Memory B cell (primary cell): ENCODE data around the gene ANKRD36C.
"Not testable (repeated sequence)": the region's sequence is repeated elsewhere in the genome, so short reads cannot be mapped to it uniquely, and the experiment has no call there.

ENCODE experiments used
- ATAC-seq: fragments of 150-1000 bp; cut with Tn5 transposase; 2 replicates; pipeline ENCODE4 v1.10.0; 2021; ENCODE audit warnings: low read depth, mild to moderate bottlenecking, moderate library complexity
- DNase-seq, 2 donors: peaks; one replicate each; pipeline ENCODE4 v3.0.0; 2022; ENCODE audit warnings: low spot score in 2 of 2
- H3K27ac Mint-ChIP-seq: one replicate; pipeline ENCODE4 v1.8.0; 2022; ENCODE audit warnings: mild to moderate bottlenecking, moderate library complexity, mixed read lengths
- H3K27me3 Mint-ChIP-seq: one replicate; pipeline ENCODE4 v1.8.0; 2022; ENCODE audit warnings: mixed read lengths
- H3K36me3 Mint-ChIP-seq: one replicate; pipeline ENCODE4 v1.8.0; 2022; ENCODE audit warnings: mild to moderate bottlenecking, mixed read lengths
- H3K4me1 Mint-ChIP-seq: one replicate; pipeline ENCODE4 v1.8.0; 2022; ENCODE audit warnings: mixed read lengths
- H3K4me3 Mint-ChIP-seq: one replicate; pipeline ENCODE4 v1.8.0; 2022; ENCODE audit warnings: mild to moderate bottlenecking, moderate library complexity, mixed read lengths
- H3K9me3 Mint-ChIP-seq: one replicate; pipeline ENCODE4 v1.8.0; 2022; ENCODE audit warnings: mixed read lengths

The ANKRD36C gene

DNA sequence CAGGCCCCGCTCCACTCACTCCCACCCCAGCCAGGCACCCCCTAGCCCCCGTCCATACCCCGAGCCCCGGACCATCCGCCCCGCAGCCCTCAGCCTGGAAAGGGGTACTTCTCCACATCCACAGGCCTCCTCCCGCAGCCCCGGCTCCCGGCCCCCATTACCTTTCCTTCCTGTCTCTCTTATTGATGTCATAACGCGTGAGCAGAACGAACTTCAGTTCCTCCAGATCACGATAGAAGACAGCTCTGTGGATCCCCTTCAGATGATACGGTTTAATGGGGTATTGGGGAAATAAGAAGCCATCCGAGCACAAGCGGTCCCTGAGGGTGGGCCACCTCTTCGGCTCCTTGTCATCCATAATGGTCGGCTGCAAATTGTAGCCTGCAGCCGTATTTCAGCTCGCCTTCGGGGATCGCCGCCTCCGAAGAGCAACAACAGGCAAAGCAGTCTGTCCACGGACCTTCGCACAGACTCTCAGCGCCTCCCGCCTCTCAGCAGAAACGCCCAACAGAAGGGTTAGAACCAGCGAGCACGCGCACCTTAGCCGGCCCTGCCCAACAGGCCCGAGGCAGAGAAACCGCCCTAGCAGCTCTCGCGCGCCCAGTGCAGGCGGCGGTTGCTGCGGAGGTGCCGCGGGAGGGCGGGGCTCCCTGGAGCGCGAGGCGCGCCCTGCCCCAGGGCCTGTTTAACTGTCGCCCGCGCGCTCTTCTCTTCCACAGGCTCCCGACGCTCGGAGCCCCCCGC lies at the start of gene ANKRD36C:
ANKRD36C (minus strand) TSS at position 474 of the 744 bp plus-strand sequence; CDS start at position 358, 116 bp downstream.
- H3K4me3 Mint-ChIP-seq = peak within 1 kb of the TSS; percentile 95
- peak within 1 kb of the TSS; percentile 97 for H3K27ac Mint-ChIP-seq
- peaks cover 10% of the 10 kb centered on the region for H3K27me3 Mint-ChIP-seq
- DNase-seq (peak; percentile 31 to 54), ATAC-seq (peak; percentile 87)
- H3K4me1 Mint-ChIP-seq, H3K36me3 Mint-ChIP-seq, H3K9me3 Mint-ChIP-seq: not testable (repeated sequence)

DNA sequence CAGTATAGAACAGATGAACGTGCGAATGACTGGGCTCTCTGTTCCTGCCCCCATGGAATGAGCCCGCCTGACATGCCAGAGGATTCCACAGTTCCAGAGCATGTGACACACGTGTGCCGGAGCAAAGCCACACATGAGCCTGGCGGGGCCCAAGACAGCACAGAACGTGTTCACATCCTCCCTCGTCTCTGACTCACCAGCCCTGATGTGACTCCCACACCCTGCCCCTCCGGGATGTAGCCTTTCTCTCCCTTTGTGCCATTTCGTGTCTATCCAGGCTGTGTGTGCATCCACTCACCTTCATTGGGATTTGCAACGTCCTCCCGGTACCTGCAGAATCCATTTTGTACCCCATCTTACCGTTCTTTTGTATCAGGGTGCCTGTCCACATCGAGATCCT lies 43.9 kb upstream of the ANKRD36C start:
- not testable (repeated sequence) for H3K36me3 Mint-ChIP-seq, H3K27ac Mint-ChIP-seq, DNase-seq, H3K4me3 Mint-ChIP-seq, H3K9me3 Mint-ChIP-seq, H3K27me3 Mint-ChIP-seq, ATAC-seq, H3K4me1 Mint-ChIP-seq

DNA sequence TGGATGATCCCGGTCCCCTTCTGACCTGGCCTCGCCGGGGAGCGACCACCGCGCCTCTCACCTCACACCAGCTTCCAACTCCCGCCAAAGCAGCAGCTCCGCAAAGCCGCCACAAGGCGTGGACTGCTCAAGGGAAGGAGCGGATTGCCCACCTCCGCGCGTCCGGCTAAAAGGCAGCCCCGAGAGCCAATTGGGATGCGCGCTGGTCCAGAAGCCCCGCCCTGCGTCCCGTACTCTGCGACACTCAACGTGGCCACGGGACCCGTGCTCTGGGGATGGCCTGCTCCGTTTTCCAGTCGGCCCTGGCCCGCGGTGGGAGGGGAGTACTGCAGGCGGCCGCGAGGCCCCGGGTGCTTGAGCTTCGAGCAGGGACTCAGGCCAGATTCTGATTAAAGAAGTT lies 43.2 kb upstream of the ANKRD36C start, which contains the start of gene GPAT2:
GPAT2 (minus strand) TSS at position 125 of the 400 bp plus-strand sequence. CDS start 2,557 bp downstream, outside the sequence.
- not testable (repeated sequence) for H3K27me3 Mint-ChIP-seq, H3K27ac Mint-ChIP-seq, H3K4me3 Mint-ChIP-seq, H3K9me3 Mint-ChIP-seq, DNase-seq, H3K4me1 Mint-ChIP-seq, H3K36me3 Mint-ChIP-seq
- ATAC-seq = peak; percentile 60

DNA sequence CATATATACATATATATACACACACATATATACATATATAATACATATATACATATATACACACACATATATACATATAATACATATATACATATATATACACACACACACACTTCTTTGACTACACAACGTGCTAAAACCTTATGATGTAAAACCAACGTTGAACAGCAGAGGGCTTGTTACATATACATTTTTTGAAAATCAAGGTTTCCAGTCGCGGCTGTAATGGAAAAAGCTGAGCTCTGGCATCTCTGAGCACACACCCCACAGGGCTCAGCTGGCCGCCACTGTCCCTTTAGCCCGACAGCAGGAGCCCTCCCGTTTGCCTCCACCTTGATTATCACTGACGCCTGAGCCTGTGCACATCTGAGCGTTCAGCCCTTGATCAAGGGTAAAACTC lies 42.4 kb upstream of the ANKRD36C start:
- not testable (repeated sequence) for H3K27me3 Mint-ChIP-seq, H3K36me3 Mint-ChIP-seq, H3K9me3 Mint-ChIP-seq, H3K4me1 Mint-ChIP-seq, DNase-seq, H3K4me3 Mint-ChIP-seq, H3K27ac Mint-ChIP-seq
- ATAC-seq = peak; percentile 27

- not testable (repeated sequence) for H3K9me3 Mint-ChIP-seq, H3K4me3 Mint-ChIP-seq, H3K4me1 Mint-ChIP-seq, H3K27me3 Mint-ChIP-seq, ATAC-seq, DNase-seq, H3K36me3 Mint-ChIP-seq, H3K27ac Mint-ChIP-seq
Observed at GRCh38 chr2:96027725-96028325, 36.2 kb upstream of the ANKRD36C start.

- not testable (repeated sequence) for H3K4me3 Mint-ChIP-seq, H3K4me1 Mint-ChIP-seq, H3K36me3 Mint-ChIP-seq, H3K27ac Mint-ChIP-seq, H3K9me3 Mint-ChIP-seq, DNase-seq, H3K27me3 Mint-ChIP-seq, ATAC-seq
Observed at GRCh38 chr2:96025755-96026154, 34.1 kb upstream of the ANKRD36C start.

- Mint-ChIP-seq H3K36me3 (no peaks in the 10 kb centered on the region), H3K27ac (no peak overlapping the region), H3K4me3 (no peak overlapping the region), H3K27me3 (no peaks in the 10 kb centered on the region), H3K4me1 (peaks cover 2% of the 10 kb centered on the region), H3K9me3 (no peaks in the 10 kb centered on the region)
- DNase-seq (no peak), ATAC-seq (no peak)
Observed at GRCh38 chr2:96025194-96025492, 33.5 kb upstream of the ANKRD36C start.

- ATAC-seq = no peak
- H3K4me1 Mint-ChIP-seq = peaks cover 2% of the 10 kb centered on the region
- H3K27ac Mint-ChIP-seq = no peak overlapping the region
- no peak for DNase-seq
- no peaks in the 10 kb centered on the region for H3K36me3 Mint-ChIP-seq
- H3K27me3 Mint-ChIP-seq = no peaks in the 10 kb centered on the region
- H3K9me3 Mint-ChIP-seq = no peaks in the 10 kb centered on the region
- H3K4me3 Mint-ChIP-seq = no peak overlapping the region
Observed at GRCh38 chr2:96024336-96025193, 32.9 kb upstream of the ANKRD36C start.

GRCh38 chr2:96023701-96024100 lies 32.1 kb upstream of the ANKRD36C start:
- not testable (repeated sequence) for H3K36me3 Mint-ChIP-seq, H3K9me3 Mint-ChIP-seq, ATAC-seq, H3K27me3 Mint-ChIP-seq, H3K4me3 Mint-ChIP-seq, DNase-seq, H3K4me1 Mint-ChIP-seq, H3K27ac Mint-ChIP-seq

DNA sequence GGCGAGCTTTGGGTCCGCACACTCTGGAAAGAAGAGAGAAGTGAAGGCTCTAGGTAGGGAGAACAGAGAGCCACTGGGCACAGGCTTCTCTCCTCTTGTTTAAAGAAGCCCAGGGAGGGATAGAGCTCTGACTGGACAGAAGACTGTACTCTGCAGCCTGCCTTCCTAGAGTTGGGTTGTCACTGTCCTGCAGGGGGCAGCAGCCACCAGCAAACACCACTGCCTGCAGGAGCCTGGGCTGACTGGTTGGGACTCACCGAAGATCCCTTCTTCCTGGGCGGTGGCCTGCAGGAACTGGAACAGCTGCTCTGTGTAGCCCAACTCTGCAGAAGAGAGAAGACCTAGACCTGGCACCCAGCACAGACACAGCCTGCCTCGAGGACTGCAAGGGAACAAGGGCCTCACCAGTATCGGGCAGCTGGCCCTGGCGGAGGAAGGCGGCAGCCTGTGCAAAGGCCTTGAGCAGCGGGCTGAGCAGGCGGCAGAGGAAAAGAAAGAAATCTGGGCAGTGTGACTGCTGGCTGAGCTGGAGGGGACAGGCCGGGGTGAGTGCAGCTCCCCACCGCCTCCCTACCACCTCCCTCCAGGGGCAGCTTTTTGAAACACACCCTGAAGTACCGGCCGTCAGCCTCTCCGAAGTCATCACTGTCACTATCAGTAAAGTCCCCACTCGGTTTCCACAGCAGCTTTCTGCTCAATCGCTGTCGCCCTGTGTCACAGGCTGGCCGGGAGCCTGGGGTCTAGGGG lies 31.2 kb upstream of the ANKRD36C start:
- DNase-seq = peak; percentile 67 to 70

GRCh38 chr2:96022126-96022525 lies 30.5 kb upstream of the ANKRD36C start:
- H3K4me3 Mint-ChIP-seq, H3K4me1 Mint-ChIP-seq, H3K27ac Mint-ChIP-seq, H3K9me3 Mint-ChIP-seq, H3K27me3 Mint-ChIP-seq, ATAC-seq, DNase-seq, H3K36me3 Mint-ChIP-seq: not testable (repeated sequence)

More for the DNA sequence above, 31.2 kb upstream of the ANKRD36C start:
- not testable (repeated sequence) for H3K27me3 Mint-ChIP-seq, H3K36me3 Mint-ChIP-seq, H3K9me3 Mint-ChIP-seq, H3K4me1 Mint-ChIP-seq, H3K4me3 Mint-ChIP-seq, H3K27ac Mint-ChIP-seq
- ATAC-seq = peak; percentile 98

DNA sequence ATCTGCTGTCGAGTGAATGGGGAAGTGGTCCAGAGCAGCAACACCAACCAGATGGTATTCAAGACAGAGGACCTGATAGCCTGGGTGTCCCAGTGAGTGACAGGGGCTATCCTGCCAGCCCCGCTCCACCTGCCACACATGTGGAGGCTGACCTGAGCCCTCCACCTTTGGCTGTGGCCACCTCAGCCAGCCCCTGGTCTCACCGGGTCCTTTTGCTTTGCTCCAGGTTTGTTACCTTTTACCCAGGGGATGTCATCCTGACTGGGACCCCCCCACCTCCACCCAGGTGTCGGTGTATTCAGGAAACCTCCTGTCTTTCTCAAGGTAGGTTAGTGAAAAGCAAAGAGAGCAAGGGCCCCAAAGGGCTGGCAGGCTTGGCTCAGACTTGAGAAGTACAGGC lies 29.5 kb upstream of the ANKRD36C start:
- DNase-seq, H3K27ac Mint-ChIP-seq, H3K9me3 Mint-ChIP-seq, H3K36me3 Mint-ChIP-seq, H3K27me3 Mint-ChIP-seq, H3K4me3 Mint-ChIP-seq, ATAC-seq, H3K4me1 Mint-ChIP-seq: not testable (repeated sequence)

DNA sequence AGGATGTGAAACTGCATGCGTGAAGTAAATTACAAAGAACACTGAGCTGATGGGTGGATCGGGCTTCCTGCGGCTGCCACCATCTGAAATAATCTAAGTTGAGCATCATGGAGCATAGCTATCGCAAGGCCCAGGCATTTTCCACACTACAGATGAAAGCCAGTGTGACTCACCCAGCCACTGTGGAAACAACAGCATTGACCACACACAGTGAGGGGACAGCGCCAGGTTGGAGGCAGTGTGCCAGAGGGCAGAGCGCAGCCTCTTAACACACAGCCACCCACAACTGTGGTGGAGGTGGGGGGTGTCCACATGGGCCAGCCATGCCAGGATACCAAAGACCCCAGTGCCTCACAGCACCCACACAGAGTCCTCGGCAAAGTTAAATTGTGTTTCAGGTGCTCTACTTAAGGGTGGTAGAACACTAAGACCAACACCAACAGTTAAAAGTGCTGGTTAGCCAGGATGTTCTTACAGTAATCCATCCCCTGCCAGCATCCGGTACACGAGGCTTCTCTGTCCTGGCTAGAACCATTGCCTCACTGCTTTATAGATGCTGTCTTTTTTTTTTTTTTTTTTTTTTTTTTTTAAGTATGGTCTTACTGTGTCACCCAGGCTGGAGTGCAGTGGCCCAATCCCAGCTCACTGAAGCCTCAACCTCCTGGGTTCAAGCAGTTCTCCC lies 28.4 kb upstream of the ANKRD36C start:
- not testable (repeated sequence) for H3K36me3 Mint-ChIP-seq, H3K27ac Mint-ChIP-seq, ATAC-seq, DNase-seq, H3K4me1 Mint-ChIP-seq, H3K27me3 Mint-ChIP-seq, H3K4me3 Mint-ChIP-seq, H3K9me3 Mint-ChIP-seq
